Vagina (tissue), 2 donors: Measurements from ENCODE around the gene AHSG.

ENCODE experiments used
- CTCF ChIP-seq, 3 experiments: fragments of 450-650 bp in 2 of 3; fragments of 200-600 bp in 1 of 3; sonication (generic) in 1 of 3; IDR thresholded peaks; one replicate each; pipeline ENCODE4 v1.5.1; 2017 to 2019; ENCODE audit warnings: antibody characterized with exemption in 3 of 3, mild to moderate bottlenecking in 2 of 3, moderate library complexity in 2 of 3
- POLR2A ChIP-seq, 2 donors: fragments of 450-650 bp; IDR thresholded peaks; one replicate each; pipeline ENCODE4 v1.6.1; 2017; ENCODE audit warnings: antibody characterized with exemption in 2 of 2, mild to moderate bottlenecking in 2 of 2, moderate library complexity in 2 of 2
- POLR2AphosphoS5 ChIP-seq, 2 donors: sonication (generic); formaldehyde crosslinking; IDR thresholded peaks; one replicate each; pipeline ENCODE4 v1.9.0; 2017; ENCODE audit warnings: antibody characterized with exemption in 2 of 2, mild to moderate bottlenecking in 2 of 2, low read depth in 1 of 2; ENCODE audit not compliant: insufficient read depth in 1 of 2

GRCh38 chr3:186614597-186615483 is 2.0 kb downstream of the AHSG start:
- peak in 1 of 2 donors; percentile 35 for TF ChIP-seq POLR2AphosphoS5 (IDR thresholded peaks at IDR 0.05; ENCODE audit: insufficient read depth in 1 of 2, low read depth in 1 of 2)
- peak; percentile 80 to 88 (median 85) for TF ChIP-seq CTCF (IDR thresholded peaks at IDR 0.05)
- TF ChIP-seq POLR2A (IDR thresholded peaks at IDR 0.05), result no peak
